ENCODE measurements around the gene COG7. TPM values are rescaled to one million over a fixed set of nuclear protein-coding genes. Genes with fewer than 3 reads are reported as not detected.

The COG7 gene
- total RNA-seq, 3 donors from 2014 or later: 25.4 to 40.5 (median 32.6) TPM

DNA sequence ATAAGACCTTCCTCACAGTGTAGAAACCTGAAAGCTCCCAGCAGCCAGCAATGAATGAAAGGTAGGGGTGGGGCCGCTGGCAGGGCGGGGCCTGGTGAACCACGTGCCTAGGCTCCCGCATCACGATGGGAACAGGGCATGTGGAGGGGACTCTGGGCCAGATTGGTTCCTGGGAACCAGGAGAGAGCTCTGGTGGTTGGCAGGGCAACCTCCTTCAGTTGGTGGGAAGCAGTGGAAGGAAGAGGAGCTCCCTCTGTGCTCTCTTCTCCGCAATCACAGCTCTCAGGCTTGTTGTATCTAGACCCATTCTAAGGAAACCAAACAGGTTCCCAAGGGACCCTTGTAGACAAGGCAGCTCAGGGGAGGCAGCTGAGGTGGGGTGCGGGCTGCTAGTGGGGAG lies 46.8 kb upstream of the COG7 start:
- peaks cover 13% of the 10 kb centered on the region for H3K4me1 ChIP-seq (ENCODE audit: low read depth)
- no peaks in the 10 kb centered on the region for H3K9me3 ChIP-seq
- H3K36me3 ChIP-seq (ENCODE audit: low read depth): no peaks in the 10 kb centered on the region
- peak; percentile 27 for ATAC-seq
- intact Hi-C loops (cut with DNase I, micrococcal nuclease): no loop called here
- DNase-seq: peak in 1 of 3 donors; percentile 45
- no peak overlapping the region for H3K4me3 ChIP-seq
- TF ChIP-seq, protein P1, sequence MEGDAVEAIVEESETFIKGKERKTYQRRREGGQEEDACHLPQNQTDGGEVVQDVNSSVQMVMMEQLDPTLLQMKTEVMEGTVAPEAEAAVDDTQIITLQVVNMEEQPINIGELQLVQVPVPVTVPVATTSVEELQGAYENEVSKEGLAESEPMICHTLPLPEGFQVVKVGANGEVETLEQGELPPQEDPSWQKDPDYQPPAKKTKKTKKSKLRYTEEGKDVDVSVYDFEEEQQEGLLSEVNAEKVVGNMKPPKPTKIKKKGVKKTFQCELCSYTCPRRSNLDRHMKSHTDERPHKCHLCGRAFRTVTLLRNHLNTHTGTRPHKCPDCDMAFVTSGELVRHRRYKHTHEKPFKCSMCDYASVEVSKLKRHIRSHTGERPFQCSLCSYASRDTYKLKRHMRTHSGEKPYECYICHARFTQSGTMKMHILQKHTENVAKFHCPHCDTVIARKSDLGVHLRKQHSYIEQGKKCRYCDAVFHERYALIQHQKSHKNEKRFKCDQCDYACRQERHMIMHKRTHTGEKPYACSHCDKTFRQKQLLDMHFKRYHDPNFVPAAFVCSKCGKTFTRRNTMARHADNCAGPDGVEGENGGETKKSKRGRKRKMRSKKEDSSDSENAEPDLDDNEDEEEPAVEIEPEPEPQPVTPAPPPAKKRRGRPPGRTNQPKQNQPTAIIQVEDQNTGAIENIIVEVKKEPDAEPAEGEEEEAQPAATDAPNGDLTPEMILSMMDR (IDR thresholded peaks at IDR 0.05): no peak

- no peaks in the 10 kb centered on the region for H3K9me3 ChIP-seq
- peaks cover 13% of the 10 kb centered on the region for H3K4me1 ChIP-seq (ENCODE audit: low read depth)
- H3K4me3 ChIP-seq: no peak overlapping the region
- TF ChIP-seq, protein P1 (IDR thresholded peaks at IDR 0.05): no peak
- DNase-seq (no peak), ATAC-seq (no peak)
- no peaks in the 10 kb centered on the region for H3K36me3 ChIP-seq (ENCODE audit: low read depth)
- intact Hi-C loops (cut with DNase I, micrococcal nuclease): no loop called here
Observed at GRCh38 chr16:23498863-23499262, 45.9 kb upstream of the COG7 start.

GRCh38 chr16:23497543-23497868 lies 44.5 kb upstream of the COG7 start:
- intact Hi-C loops (cut with DNase I, micrococcal nuclease): no loop called here
- TF ChIP-seq, protein P1 (IDR thresholded peaks at IDR 0.05): no peak
- Histone ChIP-seq H3K4me3 (no peak overlapping the region), H3K36me3 (ENCODE audit: low read depth) (peaks cover 6% of the 10 kb centered on the region), H3K9me3 (no peaks in the 10 kb centered on the region), H3K4me1 (ENCODE audit: low read depth) (peaks cover 13% of the 10 kb centered on the region)
- DNase-seq (no peak), ATAC-seq (no peak)

GRCh38 chr16:23496821-23497542 lies 44.0 kb upstream of the COG7 start:
- Histone ChIP-seq H3K4me3 (no peak overlapping the region), H3K36me3 (ENCODE audit: low read depth) (peaks cover 6% of the 10 kb centered on the region), H3K9me3 (no peaks in the 10 kb centered on the region), H3K4me1 (ENCODE audit: low read depth) (peaks cover 13% of the 10 kb centered on the region)
- ATAC-seq (peak; percentile 19), DNase-seq (no peak)
- TF ChIP-seq, protein P1 (IDR thresholded peaks at IDR 0.05): no peak
- intact Hi-C loops (cut with DNase I, micrococcal nuclease): no loop called here

DNA sequence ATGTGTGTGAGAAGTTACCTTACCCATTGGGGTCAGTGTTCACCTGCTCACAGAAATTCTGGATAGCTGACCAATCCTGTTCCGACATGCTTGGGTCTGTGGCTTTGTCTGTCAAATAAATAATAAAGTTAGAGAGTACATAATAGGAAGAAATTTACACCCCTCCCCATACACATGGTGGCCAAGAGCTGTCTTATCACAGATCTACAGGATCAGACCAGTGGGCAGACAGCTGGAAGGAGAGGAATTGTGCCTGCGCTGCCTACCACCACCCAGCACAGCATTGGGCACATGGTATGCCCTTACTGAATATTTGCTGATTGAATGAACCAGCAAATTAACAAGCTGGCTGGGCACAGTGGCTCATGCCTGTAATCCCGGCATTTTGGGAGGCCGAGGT lies 42.7 kb upstream of the COG7 start:
- peaks cover 12% of the 10 kb centered on the region for H3K4me1 ChIP-seq (ENCODE audit: low read depth)
- ATAC-seq: no peak
- TF ChIP-seq, protein P1 (IDR thresholded peaks at IDR 0.05): no peak
- DNase-seq: no peak
- no peak overlapping the region for H3K4me3 ChIP-seq
- H3K36me3 ChIP-seq (ENCODE audit: low read depth): peaks cover 6% of the 10 kb centered on the region
- no peaks in the 10 kb centered on the region for H3K9me3 ChIP-seq
- intact Hi-C loops (cut with DNase I, micrococcal nuclease): no loop called here

DNA sequence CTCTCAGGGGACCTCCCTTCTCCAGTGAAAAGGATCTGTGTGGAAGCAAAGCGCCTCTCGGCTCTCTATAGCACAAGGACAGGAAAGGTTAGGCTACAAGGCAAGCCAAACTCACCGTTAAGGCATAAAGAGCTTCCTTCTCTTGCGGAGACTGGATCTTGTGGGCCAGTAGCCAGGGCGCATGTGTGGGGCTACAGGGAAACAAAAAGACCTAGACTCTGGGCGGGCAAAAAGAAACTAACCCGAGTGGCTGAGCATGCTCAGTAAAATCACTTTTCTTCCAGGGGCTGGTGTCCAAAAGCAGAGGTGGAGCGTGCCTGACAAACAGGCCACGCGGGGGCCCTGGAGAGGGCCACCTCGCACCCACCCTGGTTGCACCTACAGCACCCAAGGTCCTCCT lies 41.2 kb upstream of the COG7 start:
- Histone ChIP-seq H3K36me3 (ENCODE audit: low read depth) (peaks cover 6% of the 10 kb centered on the region), H3K9me3 (no peaks in the 10 kb centered on the region), H3K4me1 (ENCODE audit: low read depth) (no peaks in the 10 kb centered on the region), H3K4me3 (no peak overlapping the region)
- TF ChIP-seq, protein P1 (IDR thresholded peaks at IDR 0.05): no peak
- intact Hi-C loops (cut with DNase I, micrococcal nuclease): no loop called here
- DNase-seq: no peak
- no peak for ATAC-seq

Measured in mucosa of descending colon (tissue), 3 donors.